Measurements from ENCODE around the gene SHANK1. TPM values are rescaled to one million over a fixed set of nuclear protein-coding genes. Genes with fewer than 3 reads are reported as not detected.

The SHANK1 gene
- total and polyA plus RNA-seq, 5 donors from 2014 or later, result not detected

DNA sequence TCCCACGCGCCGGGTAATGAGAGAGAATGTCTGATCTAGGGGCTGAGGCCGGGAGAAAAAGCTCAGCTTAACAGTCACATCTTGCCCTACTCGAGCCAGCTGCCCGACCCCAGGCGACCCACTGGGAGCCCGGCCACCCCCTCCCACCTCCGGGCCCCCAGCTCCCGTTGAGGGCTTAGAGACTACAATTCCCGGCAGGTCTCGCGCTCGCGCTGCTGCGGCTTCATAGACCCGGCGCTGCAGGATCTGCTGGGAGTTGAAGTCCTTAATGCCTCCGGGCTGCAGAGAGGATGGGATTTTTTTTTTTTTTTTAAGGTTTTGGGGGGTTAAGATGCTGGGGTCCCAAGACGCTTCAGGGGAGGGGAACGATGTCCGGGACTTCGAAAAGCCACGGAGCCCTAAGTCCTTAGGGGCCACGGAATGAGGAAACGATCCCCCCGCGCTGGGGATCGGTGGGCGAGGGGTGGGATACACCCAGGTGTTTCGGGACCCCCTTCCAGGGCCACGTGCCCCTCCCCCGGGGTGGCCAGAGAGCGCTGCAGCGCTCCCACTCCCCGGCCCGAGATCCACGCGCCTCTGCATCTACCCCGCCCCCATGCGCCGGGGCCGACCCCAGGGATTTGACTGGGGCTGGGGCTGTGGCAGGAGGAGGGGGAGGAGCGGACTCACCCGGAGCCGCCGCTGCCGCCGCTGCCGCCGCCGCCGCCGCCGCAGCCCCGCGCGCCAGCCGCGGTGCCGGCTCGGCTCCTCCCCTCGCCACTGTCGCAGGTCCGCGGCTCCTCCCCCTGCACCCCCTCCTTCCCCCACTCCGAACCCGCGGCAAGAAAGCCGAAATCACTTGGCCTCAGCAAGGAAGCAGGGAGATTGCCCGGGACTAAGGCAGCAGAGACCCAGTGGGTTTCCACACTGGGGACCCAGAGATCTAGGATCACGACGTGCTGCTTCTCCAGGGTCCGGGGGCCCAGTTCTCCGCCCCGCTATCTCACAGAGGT, 80.2 kb downstream of the SHANK1 start, which contains the start of gene SYT3:
Gene SYT3, minus strand, starts transcription at position 761 of the 992 bp plus-strand sequence. CDS start 2,470 bp downstream, outside the sequence.
- H3K4me1 Mint-ChIP-seq, result peaks cover 0 to 19% (median 2%) of the 10 kb centered on the region in 4 donors
- H3K4me1 ChIP-seq (ENCODE audit: control insufficient read depth, insufficient read depth, low read length, poor library complexity, severe bottlenecking), result peaks cover 4% of the 10 kb centered on the region
- peak in 1 of 2 donors; percentile 44 for ATAC-seq (ENCODE audit: low read depth in 2 of 2)
- no peak for DNase-seq
- peaks cover 13% of the 10 kb centered on the region for H3K27me3 ChIP-seq (ENCODE audit: control insufficient read depth, insufficient read depth, low read length)
- peaks cover 32% of the 10 kb centered on the region for H3K27me3 Mint-ChIP-seq
- H3K27ac Mint-ChIP-seq, result no peak within 1 kb of the TSS
- peak within 1 kb of the TSS in 2 of 4 donors; percentile 72 to 84 for H3K4me3 Mint-ChIP-seq
- peaks cover 13% of the 10 kb centered on the region for H3K36me3 Mint-ChIP-seq
- peaks cover 0 to 18% (median 4%) of the 10 kb centered on the region in 7 donors for H3K9me3 Mint-ChIP-seq
- H3K9me3 ChIP-seq (ENCODE audit: control insufficient read depth in 2 of 2, low read length in 2 of 2), result peaks cover 3 to 13% of the 10 kb centered on the region in 2 experiments
- H3K27ac ChIP-seq (ENCODE audit: insufficient read depth, low read length, poor library complexity, severe bottlenecking), result no peak within 1 kb of the TSS
- no peak within 1 kb of the TSS for H3K4me3 ChIP-seq (ENCODE audit: low read depth, low read length)
- H3K36me3 ChIP-seq (ENCODE audit: control insufficient read depth, insufficient read depth, low read length), result no peaks in the 10 kb centered on the region

DNA sequence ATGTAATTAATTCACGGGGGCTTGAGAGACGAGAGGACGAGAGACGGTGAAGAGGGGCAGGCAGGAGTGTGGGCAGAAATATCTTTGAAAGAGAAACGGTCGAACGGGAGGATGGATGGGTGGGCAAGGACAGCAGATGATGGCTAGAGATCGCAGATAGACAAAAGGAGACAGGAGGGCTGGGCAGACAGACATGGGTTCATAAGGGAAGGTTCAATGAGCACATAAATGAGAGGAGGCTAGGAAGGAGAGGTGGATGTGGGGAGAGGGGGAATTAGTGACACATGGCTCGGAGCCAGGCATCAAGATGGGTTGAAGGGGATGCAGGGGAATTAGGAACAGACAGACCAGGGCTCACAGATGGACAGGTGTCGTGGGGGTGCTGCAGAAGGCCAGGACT, 81.0 kb downstream of the SHANK1 start:
- peaks cover 0 to 26% (median 7%) of the 10 kb centered on the region in 7 donors for H3K9me3 Mint-ChIP-seq
- ATAC-seq (ENCODE audit: low read depth in 2 of 2), result no peak
- Histone ChIP-seq H3K27me3 (ENCODE audit: control insufficient read depth, insufficient read depth, low read length) (peaks cover 13% of the 10 kb centered on the region), H3K27ac (ENCODE audit: insufficient read depth, low read length, poor library complexity, severe bottlenecking) (no peak overlapping the region), H3K9me3 (ENCODE audit: control insufficient read depth in 2 of 2, low read length in 2 of 2) (peaks cover 9 to 21% of the 10 kb centered on the region in 2 experiments), H3K4me3 (ENCODE audit: low read depth, low read length) (no peak overlapping the region), H3K36me3 (ENCODE audit: control insufficient read depth, insufficient read depth, low read length) (no peaks in the 10 kb centered on the region), H3K4me1 (ENCODE audit: control insufficient read depth, insufficient read depth, low read length, poor library complexity, severe bottlenecking) (peaks cover 4% of the 10 kb centered on the region)
- peaks cover 32% of the 10 kb centered on the region for H3K27me3 Mint-ChIP-seq
- no peak overlapping the region for H3K27ac Mint-ChIP-seq
- peaks cover 0 to 19% (median 2%) of the 10 kb centered on the region in 4 donors for H3K4me1 Mint-ChIP-seq
- H3K36me3 Mint-ChIP-seq, result peaks cover 13% of the 10 kb centered on the region
- H3K4me3 Mint-ChIP-seq, result peak overlapping the region in 2 of 4 donors; percentile 19 to 70
- DNase-seq, result no peak

DNA sequence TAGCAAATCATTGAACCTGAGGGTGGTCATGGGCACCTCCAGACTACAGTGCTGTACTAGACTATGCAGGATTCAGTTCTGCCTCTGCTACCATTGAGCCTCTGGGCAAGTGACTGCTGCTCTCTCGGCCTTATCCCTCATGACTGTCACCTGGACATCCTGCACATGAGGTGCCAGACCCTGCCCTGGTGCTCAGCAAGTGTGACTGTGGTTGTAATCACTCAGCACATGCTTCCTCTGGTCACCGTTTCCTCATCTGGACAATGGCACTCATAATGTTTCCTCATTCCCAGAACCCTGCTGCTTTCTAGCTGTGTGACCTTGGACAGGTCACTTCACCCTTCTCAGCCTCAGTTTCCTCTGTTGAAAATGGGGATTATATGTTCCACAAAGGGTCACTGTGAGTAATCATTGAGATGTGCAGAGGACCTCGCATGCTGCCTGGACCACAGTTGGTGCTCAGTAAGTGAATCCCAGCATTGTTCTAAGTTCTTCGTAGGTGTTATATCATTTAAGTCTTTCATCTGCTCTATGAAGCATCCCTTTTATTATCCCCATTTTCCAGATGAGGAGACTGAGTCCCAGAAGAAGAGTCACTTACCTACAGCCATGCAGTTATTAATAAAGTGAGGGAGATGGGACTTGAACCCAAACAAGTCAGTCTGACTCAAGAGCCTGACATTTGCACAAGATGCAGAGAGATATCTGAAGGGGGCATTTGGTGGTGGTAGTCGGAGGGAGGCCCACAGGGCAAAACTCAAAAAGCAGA, 83.1 kb downstream of the SHANK1 start:
- H3K4me1 Mint-ChIP-seq, result peaks cover 0 to 19% (median 2%) of the 10 kb centered on the region in 4 donors
- no peaks in the 10 kb centered on the region for H3K36me3 ChIP-seq (ENCODE audit: control insufficient read depth, insufficient read depth, low read length)
- no peak overlapping the region for H3K27ac Mint-ChIP-seq
- H3K27me3 Mint-ChIP-seq, result peaks cover 25% of the 10 kb centered on the region
- peaks cover 0 to 34% (median 6%) of the 10 kb centered on the region in 7 donors for H3K9me3 Mint-ChIP-seq
- H3K27me3 ChIP-seq (ENCODE audit: control insufficient read depth, insufficient read depth, low read length), result peaks cover 9% of the 10 kb centered on the region
- H3K4me3 ChIP-seq (ENCODE audit: low read depth, low read length), result no peak overlapping the region
- no peak for ATAC-seq (ENCODE audit: low read depth in 2 of 2)
- H3K9me3 ChIP-seq (ENCODE audit: control insufficient read depth in 2 of 2, low read length in 2 of 2), result peaks cover 12 to 25% of the 10 kb centered on the region in 2 experiments
- H3K27ac ChIP-seq (ENCODE audit: insufficient read depth, low read length, poor library complexity, severe bottlenecking), result no peak overlapping the region
- no peak for DNase-seq
- no peak overlapping the region for H3K4me3 Mint-ChIP-seq
- peaks cover 13% of the 10 kb centered on the region for H3K36me3 Mint-ChIP-seq
- H3K4me1 ChIP-seq (ENCODE audit: control insufficient read depth, insufficient read depth, low read length, poor library complexity, severe bottlenecking), result peaks cover 4% of the 10 kb centered on the region

DNA sequence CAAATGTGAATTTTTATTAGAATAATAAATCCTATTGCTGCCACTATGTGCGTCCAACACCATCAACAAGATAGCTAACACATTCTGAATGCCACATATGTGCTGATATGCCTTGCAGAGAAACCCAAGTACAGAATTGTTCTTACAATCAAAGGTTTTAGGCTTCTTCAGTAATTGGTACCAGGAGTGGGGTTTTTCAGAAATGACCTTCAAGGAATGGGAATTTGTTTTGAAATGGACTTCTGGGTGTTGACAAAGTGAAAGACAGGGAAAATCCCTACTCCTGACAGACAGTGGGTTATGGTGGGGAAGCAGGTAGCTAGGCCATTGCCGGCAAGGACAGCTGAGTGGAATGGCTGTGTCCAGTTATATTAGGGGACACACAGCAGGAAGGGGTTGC, 85.6 kb downstream of the SHANK1 start:
- ATAC-seq (ENCODE audit: low read depth in 2 of 2) (no peak), DNase-seq (no peak)
- no peak overlapping the region for H3K4me3 ChIP-seq (ENCODE audit: low read depth, low read length)
- H3K36me3 ChIP-seq (ENCODE audit: control insufficient read depth, insufficient read depth, low read length), result no peaks in the 10 kb centered on the region
- Mint-ChIP-seq H3K9me3 (peaks cover 0 to 34% (median 6%) of the 10 kb centered on the region in 7 donors), H3K36me3 (peaks cover 13% of the 10 kb centered on the region), H3K4me1 (peaks cover 0 to 14% (median 2%) of the 10 kb centered on the region in 4 donors), H3K27me3 (peaks cover 14% of the 10 kb centered on the region), H3K4me3 (no peak overlapping the region), H3K27ac (no peak overlapping the region)
- H3K27ac ChIP-seq (ENCODE audit: insufficient read depth, low read length, poor library complexity, severe bottlenecking), result no peak overlapping the region
- peaks cover 12 to 25% of the 10 kb centered on the region in 2 experiments for H3K9me3 ChIP-seq (ENCODE audit: control insufficient read depth in 2 of 2, low read length in 2 of 2)
- H3K4me1 ChIP-seq (ENCODE audit: control insufficient read depth, insufficient read depth, low read length, poor library complexity, severe bottlenecking), result no peaks in the 10 kb centered on the region
- H3K27me3 ChIP-seq (ENCODE audit: control insufficient read depth, insufficient read depth, low read length), result peaks cover 6% of the 10 kb centered on the region

DNA sequence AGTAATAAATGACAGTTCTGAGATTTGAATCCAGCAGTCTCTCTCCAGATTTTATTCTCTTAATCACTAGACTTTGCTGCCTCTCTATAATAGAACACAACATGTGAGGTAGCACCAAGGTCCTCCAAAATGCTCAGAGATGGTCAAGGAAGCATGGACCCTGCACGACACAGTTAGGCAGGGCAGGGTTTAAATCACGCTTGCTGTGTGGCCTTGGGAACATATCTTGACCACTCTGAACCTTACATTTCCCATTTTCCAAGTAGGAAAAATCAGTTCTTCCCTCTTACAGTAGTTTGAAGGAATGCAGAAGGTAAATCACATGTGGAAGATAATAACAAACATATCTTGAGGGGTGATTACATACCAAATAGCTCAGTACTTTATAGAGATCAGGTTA, 86.2 kb downstream of the SHANK1 start:
- Mint-ChIP-seq H3K9me3 (peaks cover 0 to 34% (median 6%) of the 10 kb centered on the region in 7 donors), H3K27me3 (peaks cover 16% of the 10 kb centered on the region), H3K4me3 (no peak overlapping the region), H3K27ac (no peak overlapping the region), H3K36me3 (peaks cover 10% of the 10 kb centered on the region), H3K4me1 (peaks cover 0 to 8% (median under 1%) of the 10 kb centered on the region in 4 donors)
- Histone ChIP-seq H3K9me3 (ENCODE audit: control insufficient read depth in 2 of 2, low read length in 2 of 2) (peaks cover 12 to 25% of the 10 kb centered on the region in 2 experiments), H3K27me3 (ENCODE audit: control insufficient read depth, insufficient read depth, low read length) (peaks cover 6% of the 10 kb centered on the region), H3K4me3 (ENCODE audit: low read depth, low read length) (no peak overlapping the region), H3K27ac (ENCODE audit: insufficient read depth, low read length, poor library complexity, severe bottlenecking) (no peak overlapping the region), H3K36me3 (ENCODE audit: control insufficient read depth, insufficient read depth, low read length) (no peaks in the 10 kb centered on the region), H3K4me1 (ENCODE audit: control insufficient read depth, insufficient read depth, low read length, poor library complexity, severe bottlenecking) (no peaks in the 10 kb centered on the region)
- no peak for DNase-seq
- ATAC-seq (ENCODE audit: low read depth in 2 of 2), result no peak

DNA sequence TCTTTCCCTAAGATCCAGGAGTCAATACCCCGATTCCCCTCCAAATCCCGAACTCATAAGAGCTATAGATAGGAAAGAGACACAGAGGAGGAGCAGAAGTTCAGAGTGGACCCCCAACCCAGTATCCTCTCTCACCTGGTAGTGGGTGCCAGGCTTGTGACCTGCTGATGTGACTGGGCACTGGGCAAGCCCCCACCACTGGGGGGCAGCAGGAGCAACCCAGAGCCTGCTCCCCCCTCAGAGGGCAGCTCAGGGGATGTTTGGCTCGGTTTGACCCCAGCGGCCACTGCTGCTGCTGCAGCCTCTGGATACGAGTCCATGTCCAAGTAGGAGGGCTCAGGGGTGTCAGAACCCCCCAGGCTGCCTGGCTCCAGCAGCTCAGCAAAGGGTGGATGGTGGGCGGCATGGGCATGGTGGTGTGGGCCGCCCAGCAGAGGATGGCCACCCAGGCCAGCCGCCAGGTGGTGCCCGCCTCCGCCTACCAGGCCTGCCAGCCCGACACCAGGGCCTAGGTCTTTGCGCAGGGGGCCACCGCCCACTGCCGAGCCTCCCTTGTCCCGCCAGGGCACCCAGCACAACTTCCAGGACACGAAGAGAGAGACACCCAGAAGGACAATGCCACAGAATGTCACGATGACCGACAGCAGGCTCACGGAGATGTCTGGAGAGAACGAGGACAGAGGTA, 87.3 kb downstream of the SHANK1 start:
- Histone ChIP-seq H3K4me3 (ENCODE audit: low read depth, low read length) (no peak overlapping the region), H3K27me3 (ENCODE audit: control insufficient read depth, insufficient read depth, low read length) (peaks cover 2% of the 10 kb centered on the region), H3K4me1 (ENCODE audit: control insufficient read depth, insufficient read depth, low read length, poor library complexity, severe bottlenecking) (no peaks in the 10 kb centered on the region), H3K36me3 (ENCODE audit: control insufficient read depth, insufficient read depth, low read length) (no peaks in the 10 kb centered on the region), H3K27ac (ENCODE audit: insufficient read depth, low read length, poor library complexity, severe bottlenecking) (no peak overlapping the region), H3K9me3 (ENCODE audit: control insufficient read depth in 2 of 2, low read length in 2 of 2) (peaks cover 12 to 25% of the 10 kb centered on the region in 2 experiments)
- DNase-seq (no peak), ATAC-seq (ENCODE audit: low read depth in 2 of 2) (no peak)
- H3K9me3 Mint-ChIP-seq, result peaks cover 0 to 30% (median 4%) of the 10 kb centered on the region in 7 donors
- peaks cover 3% of the 10 kb centered on the region for H3K36me3 Mint-ChIP-seq
- no peak overlapping the region for H3K4me3 Mint-ChIP-seq
- H3K4me1 Mint-ChIP-seq, result no peaks in the 10 kb centered on the region
- peaks cover 14% of the 10 kb centered on the region for H3K27me3 Mint-ChIP-seq
- no peak overlapping the region for H3K27ac Mint-ChIP-seq

DNA sequence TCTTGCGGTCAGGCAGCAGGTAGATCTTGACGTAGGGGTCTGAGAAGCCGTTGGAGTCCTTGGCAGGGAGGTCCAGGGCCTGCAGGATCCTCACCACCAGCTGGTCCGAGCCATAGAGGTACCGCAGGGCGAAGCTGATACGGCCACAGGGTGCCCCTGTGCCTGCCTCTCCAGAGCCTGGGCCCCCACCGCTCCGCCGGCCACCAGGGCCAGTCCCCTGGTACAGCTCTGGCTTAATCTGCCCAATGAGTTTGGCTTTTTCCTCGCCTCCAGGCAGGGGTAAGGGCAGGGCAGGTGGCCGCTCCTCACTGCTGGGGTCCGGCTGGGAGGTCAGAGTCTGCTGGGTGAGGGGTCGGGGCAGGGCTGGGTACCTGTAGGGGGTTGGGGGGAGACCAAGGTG, 89.8 kb downstream of the SHANK1 start:
- H3K36me3 ChIP-seq (ENCODE audit: control insufficient read depth, insufficient read depth, low read length), result no peaks in the 10 kb centered on the region
- Mint-ChIP-seq H3K27me3 (peaks cover 7% of the 10 kb centered on the region), H3K4me1 (no peaks in the 10 kb centered on the region), H3K36me3 (no peaks in the 10 kb centered on the region), H3K9me3 (peaks cover 0 to 19% (median 6%) of the 10 kb centered on the region in 7 donors), H3K27ac (no peak overlapping the region), H3K4me3 (no peak overlapping the region)
- no peak for ATAC-seq (ENCODE audit: low read depth in 2 of 2)
- no peaks in the 10 kb centered on the region for H3K4me1 ChIP-seq (ENCODE audit: control insufficient read depth, insufficient read depth, low read length, poor library complexity, severe bottlenecking)
- H3K9me3 ChIP-seq (ENCODE audit: control insufficient read depth in 2 of 2, low read length in 2 of 2), result peaks cover 9 to 16% of the 10 kb centered on the region in 2 experiments
- no peak overlapping the region for H3K27ac ChIP-seq (ENCODE audit: insufficient read depth, low read length, poor library complexity, severe bottlenecking)
- no peak overlapping the region for H3K4me3 ChIP-seq (ENCODE audit: low read depth, low read length)
- H3K27me3 ChIP-seq (ENCODE audit: control insufficient read depth, insufficient read depth, low read length), result no peaks in the 10 kb centered on the region
- no peak for DNase-seq
